Testis (tissue), 3 donors: ENCODE data around the gene IPO4. TPM values are rescaled to one million over a fixed set of nuclear protein-coding genes. Genes with fewer than 3 reads are reported as not detected.

Experiments used
- DNase-seq: peaks from one replicate; pipeline ENCODE4 v3.0.0-alpha.2; 2019
- H3K27ac ChIP-seq, 2 donors: fragments of 200-600 bp; sonication (generic); one replicate each; pipeline ENCODE4 v1.5.1; 2019
- H3K27me3 ChIP-seq: fragments of 200-600 bp; sonication (generic); one replicate; pipeline ENCODE4 v1.5.1; 2019
- H3K36me3 ChIP-seq: fragments of 200-600 bp; sonication (generic); one replicate; pipeline ENCODE4 v1.5.1; 2017; ENCODE audit warnings: low read depth; ENCODE audit errors: missing control alignments
- H3K4me1 ChIP-seq: fragments of 200-600 bp; sonication (generic); one replicate; pipeline ENCODE4 v1.5.1; 2019
- H3K4me3 ChIP-seq, 2 donors: fragments of 200-600 bp; sonication (generic); one replicate each; pipeline ENCODE4 v1.5.1; 2017 to 2019
- H3K9me3 ChIP-seq: fragments of 200-600 bp; sonication (generic); one replicate; pipeline ENCODE4 v1.5.1; 2017
- CTCF ChIP-seq, 3 experiments: fragments of 450-650 bp in 2 of 3; fragments of 200-600 bp in 1 of 3; sonication (generic) in 1 of 3; IDR thresholded peaks; one replicate each; pipeline ENCODE4 v1.5.1; 2016 to 2019; ENCODE audit warnings: antibody characterized with exemption in 3 of 3, mild to moderate bottlenecking in 2 of 3, moderate library complexity in 1 of 3
- POLR2A ChIP-seq: fragments of 450-650 bp; IDR thresholded peaks from one replicate; pipeline ENCODE4 v1.6.1; 2017; ENCODE audit warnings: antibody characterized with exemption, mild to moderate bottlenecking, moderate library complexity
- WGBS, 2 donors: methylation state at CpG; one replicate each; pipeline ENCODE4 v1.1.5; 2018; 5-methylcytosine and 5-hydroxymethylcytosine counted together
- intact Hi-C: fragments of 100-400 bp; cut with DNase I; formaldehyde crosslinking; loops from one replicate; pipeline ENCODE4 v1.15.1; 2023; ENCODE audit warnings: low total_unique reads
- polyA plus RNA-seq: library from polyadenylated mRNA; stranded (reverse); fragments of 350-450 nt; fragmentation: Illumina TruSeq; extraction: RNeasy Lipid Tissue Mini Kit (QIAGEN cat#74804); gene quantifications from one replicate; pipeline ENCODE4 v1.2.3, GENCODE V29; 2014; ENCODE audit warnings: low read depth, low replicate concordance; ENCODE audit not compliant: insufficient read depth
- total RNA-seq, 2 donors: library from RNA; depleted of rRNA; stranded (reverse); fragments of >200 nt; gene quantifications; one replicate each; pipeline ENCODE4 v1.2.3, GENCODE V29; 2016

The IPO4 gene
- total and polyA plus RNA-seq, 3 donors from 2014 or later: 85.9 to 156 (median 140) TPM

GRCh38 chr14:24184104-24184970 is 4.3 kb downstream of the IPO4 start:
- 88 to 93% methylated on average over 5 to 19 of the region's 19 CpGs for WGBS, 2 donors
- intact Hi-C loops: no loop called here
- Histone ChIP-seq H3K9me3 (no peaks in the 10 kb centered on the region), H3K27me3 (no peaks in the 10 kb centered on the region), H3K4me1 (peaks cover 9% of the 10 kb centered on the region), H3K36me3 (no peaks in the 10 kb centered on the region), H3K4me3 (no peak overlapping the region), H3K27ac (no peak overlapping the region)
- DNase-seq: no peak
- TF ChIP-seq POLR2A: no peak
- TF ChIP-seq CTCF (IDR thresholded peaks at IDR 0.05): no peak

- 92 to 100% methylated on average over 4 to 15 of the region's 15 CpGs for WGBS, 2 donors
These were observed 5.6 kb downstream of the IPO4 start for GRCh38 chr14:24183014-24183481.

GRCh38 chr14:24182110-24182882 is 6.3 kb downstream of the IPO4 start:
- WGBS, 2 donors: 87 to 92% methylated on average over 7 to 14 of the region's 14 CpGs
- no peak for DNase-seq
- intact Hi-C loops: no loop called here
- Histone ChIP-seq H3K27me3 (no peaks in the 10 kb centered on the region), H3K36me3 (no peaks in the 10 kb centered on the region), H3K4me3 (no peak overlapping the region), H3K9me3 (no peaks in the 10 kb centered on the region), H3K27ac (no peak overlapping the region), H3K4me1 (no peaks in the 10 kb centered on the region)
- TF ChIP-seq POLR2A (no peak), CTCF (IDR thresholded peaks at IDR 0.05) (no peak)

More at GRCh38 chr14:24183014-24183481, 5.6 kb downstream of the IPO4 start:
- intact Hi-C loops: no loop called here
- H3K27me3 ChIP-seq: no peaks in the 10 kb centered on the region
- H3K27ac ChIP-seq: no peak overlapping the region
- no peaks in the 10 kb centered on the region for H3K36me3 ChIP-seq
- no peak for TF ChIP-seq POLR2A
- TF ChIP-seq CTCF (IDR thresholded peaks at IDR 0.05): no peak
- no peaks in the 10 kb centered on the region for H3K9me3 ChIP-seq
- no peak for DNase-seq
- no peak overlapping the region for H3K4me3 ChIP-seq
- H3K4me1 ChIP-seq: peaks cover 7% of the 10 kb centered on the region

- 89 to 92% methylated on average over 6 to 17 of the region's 19 CpGs for WGBS, 2 donors
- Histone ChIP-seq H3K27me3 (no peaks in the 10 kb centered on the region), H3K4me3 (no peak overlapping the region), H3K9me3 (no peaks in the 10 kb centered on the region), H3K36me3 (no peaks in the 10 kb centered on the region), H3K4me1 (no peaks in the 10 kb centered on the region), H3K27ac (no peak overlapping the region)
- TF ChIP-seq CTCF (IDR thresholded peaks at IDR 0.05): no peak
- TF ChIP-seq POLR2A: no peak
- no peak for DNase-seq
- intact Hi-C loops: no loop called here
These were observed 7.1 kb downstream of the IPO4 start for GRCh38 chr14:24181371-24182077.
